ENCODE results near the gene PHF3.
"Not testable (repeated sequence)": the region's sequence is repeated elsewhere in the genome, so short reads cannot be mapped to it uniquely, and the experiment has no call there.

PHF3 gene

GRCh38 chr6:63716169-63716568 lies 80.6 kb downstream of the PHF3 start:
- DNase-seq: no peak

- DNase-seq: no peak
Measured at GRCh38 chr6:63721181-63721580, 85.6 kb downstream of the PHF3 start.

- no peak for DNase-seq
Measured at GRCh38 chr6:63724721-63725120, 89.1 kb downstream of the PHF3 start.

- no peak for DNase-seq
Measured at GRCh38 chr6:63730311-63730710, 94.7 kb downstream of the PHF3 start.

GRCh38 chr6:63731930-63732329 lies 96.3 kb downstream of the PHF3 start:
- DNase-seq: no peak

- DNase-seq: no peak
Measured at GRCh38 chr6:63732336-63732735, 96.7 kb downstream of the PHF3 start.

GRCh38 chr6:63734923-63735322 lies 99.3 kb downstream of the PHF3 start:
- no peak for DNase-seq

GRCh38 chr6:63738190-63738589 lies 102.6 kb downstream of the PHF3 start:
- not testable (repeated sequence) for DNase-seq

GRCh38 chr6:63739094-63739687 lies 103.6 kb downstream of the PHF3 start:
- DNase-seq: no peak

- DNase-seq: no peak
Measured at GRCh38 chr6:63740709-63741108, 105.1 kb downstream of the PHF3 start.

- DNase-seq: no peak
Measured at GRCh38 chr6:63742060-63742459, 106.5 kb downstream of the PHF3 start.

GRCh38 chr6:63743691-63744090 lies 108.1 kb downstream of the PHF3 start:
- no peak for DNase-seq

- DNase-seq: no peak
Measured at GRCh38 chr6:63744810-63745209, 109.2 kb downstream of the PHF3 start.

GRCh38 chr6:63745784-63746183 lies 110.2 kb downstream of the PHF3 start:
- no peak for DNase-seq

GRCh38 chr6:63750400-63750799 lies 114.8 kb downstream of the PHF3 start:
- no peak for DNase-seq

GRCh38 chr6:63757275-63757674 lies 121.7 kb downstream of the PHF3 start:
- not testable (repeated sequence) for DNase-seq

GRCh38 chr6:63757826-63758225 lies 122.2 kb downstream of the PHF3 start:
- no peak for DNase-seq

- no peak for DNase-seq
Measured at GRCh38 chr6:63759605-63760105, 124.1 kb downstream of the PHF3 start.

GRCh38 chr6:63760199-63760598 lies 124.6 kb downstream of the PHF3 start:
- no peak for DNase-seq

- peak; percentile 0 for DNase-seq
Measured at GRCh38 chr6:63764318-63764916, 128.8 kb downstream of the PHF3 start.

Measured in NCI-H1092 (cell line).